ENCODE measurements around the gene CRHBP.
"Not testable (repeated sequence)": the region's sequence is repeated elsewhere in the genome, so short reads cannot be mapped to it uniquely, and the experiment has no call there.

DNA sequence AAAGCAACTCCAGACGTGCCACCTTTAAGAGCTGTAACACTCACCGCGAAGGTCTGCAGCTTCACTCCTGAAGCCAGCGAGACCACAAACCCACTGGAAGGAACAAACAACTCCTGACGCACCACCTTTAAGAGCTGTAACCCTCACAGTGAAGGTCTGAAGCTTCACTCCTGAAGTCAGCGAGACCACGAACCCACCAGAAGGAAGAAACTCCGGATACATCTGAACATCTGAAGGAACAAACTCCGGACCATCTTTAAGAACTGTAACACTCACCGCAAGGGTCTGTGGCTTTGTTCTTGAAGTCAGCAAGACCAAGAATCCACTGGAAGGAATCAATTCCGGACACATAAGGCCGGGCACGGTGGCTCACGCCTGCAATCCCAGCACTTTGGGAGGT, 38.2 kb upstream of the CRHBP start:
- TF ChIP-seq, protein P1, sequence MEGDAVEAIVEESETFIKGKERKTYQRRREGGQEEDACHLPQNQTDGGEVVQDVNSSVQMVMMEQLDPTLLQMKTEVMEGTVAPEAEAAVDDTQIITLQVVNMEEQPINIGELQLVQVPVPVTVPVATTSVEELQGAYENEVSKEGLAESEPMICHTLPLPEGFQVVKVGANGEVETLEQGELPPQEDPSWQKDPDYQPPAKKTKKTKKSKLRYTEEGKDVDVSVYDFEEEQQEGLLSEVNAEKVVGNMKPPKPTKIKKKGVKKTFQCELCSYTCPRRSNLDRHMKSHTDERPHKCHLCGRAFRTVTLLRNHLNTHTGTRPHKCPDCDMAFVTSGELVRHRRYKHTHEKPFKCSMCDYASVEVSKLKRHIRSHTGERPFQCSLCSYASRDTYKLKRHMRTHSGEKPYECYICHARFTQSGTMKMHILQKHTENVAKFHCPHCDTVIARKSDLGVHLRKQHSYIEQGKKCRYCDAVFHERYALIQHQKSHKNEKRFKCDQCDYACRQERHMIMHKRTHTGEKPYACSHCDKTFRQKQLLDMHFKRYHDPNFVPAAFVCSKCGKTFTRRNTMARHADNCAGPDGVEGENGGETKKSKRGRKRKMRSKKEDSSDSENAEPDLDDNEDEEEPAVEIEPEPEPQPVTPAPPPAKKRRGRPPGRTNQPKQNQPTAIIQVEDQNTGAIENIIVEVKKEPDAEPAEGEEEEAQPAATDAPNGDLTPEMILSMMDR (IDR thresholded peaks at IDR 0.05; ENCODE audit: low read depth, low read length, missing input control) = not testable (repeated sequence)
- TF ChIP-seq, protein P2, sequence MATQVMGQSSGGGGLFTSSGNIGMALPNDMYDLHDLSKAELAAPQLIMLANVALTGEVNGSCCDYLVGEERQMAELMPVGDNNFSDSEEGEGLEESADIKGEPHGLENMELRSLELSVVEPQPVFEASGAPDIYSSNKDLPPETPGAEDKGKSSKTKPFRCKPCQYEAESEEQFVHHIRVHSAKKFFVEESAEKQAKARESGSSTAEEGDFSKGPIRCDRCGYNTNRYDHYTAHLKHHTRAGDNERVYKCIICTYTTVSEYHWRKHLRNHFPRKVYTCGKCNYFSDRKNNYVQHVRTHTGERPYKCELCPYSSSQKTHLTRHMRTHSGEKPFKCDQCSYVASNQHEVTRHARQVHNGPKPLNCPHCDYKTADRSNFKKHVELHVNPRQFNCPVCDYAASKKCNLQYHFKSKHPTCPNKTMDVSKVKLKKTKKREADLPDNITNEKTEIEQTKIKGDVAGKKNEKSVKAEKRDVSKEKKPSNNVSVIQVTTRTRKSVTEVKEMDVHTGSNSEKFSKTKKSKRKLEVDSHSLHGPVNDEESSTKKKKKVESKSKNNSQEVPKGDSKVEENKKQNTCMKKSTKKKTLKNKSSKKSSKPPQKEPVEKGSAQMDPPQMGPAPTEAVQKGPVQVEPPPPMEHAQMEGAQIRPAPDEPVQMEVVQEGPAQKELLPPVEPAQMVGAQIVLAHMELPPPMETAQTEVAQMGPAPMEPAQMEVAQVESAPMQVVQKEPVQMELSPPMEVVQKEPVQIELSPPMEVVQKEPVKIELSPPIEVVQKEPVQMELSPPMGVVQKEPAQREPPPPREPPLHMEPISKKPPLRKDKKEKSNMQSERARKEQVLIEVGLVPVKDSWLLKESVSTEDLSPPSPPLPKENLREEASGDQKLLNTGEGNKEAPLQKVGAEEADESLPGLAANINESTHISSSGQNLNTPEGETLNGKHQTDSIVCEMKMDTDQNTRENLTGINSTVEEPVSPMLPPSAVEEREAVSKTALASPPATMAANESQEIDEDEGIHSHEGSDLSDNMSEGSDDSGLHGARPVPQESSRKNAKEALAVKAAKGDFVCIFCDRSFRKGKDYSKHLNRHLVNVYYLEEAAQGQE (IDR thresholded peaks at IDR 0.05) = not testable (repeated sequence)
- not testable (repeated sequence) for TF ChIP-seq RXRA, RAD21, JUND, YY1 (IDR thresholded peaks at IDR 0.05)
- TF ChIP-seq, protein P3, sequence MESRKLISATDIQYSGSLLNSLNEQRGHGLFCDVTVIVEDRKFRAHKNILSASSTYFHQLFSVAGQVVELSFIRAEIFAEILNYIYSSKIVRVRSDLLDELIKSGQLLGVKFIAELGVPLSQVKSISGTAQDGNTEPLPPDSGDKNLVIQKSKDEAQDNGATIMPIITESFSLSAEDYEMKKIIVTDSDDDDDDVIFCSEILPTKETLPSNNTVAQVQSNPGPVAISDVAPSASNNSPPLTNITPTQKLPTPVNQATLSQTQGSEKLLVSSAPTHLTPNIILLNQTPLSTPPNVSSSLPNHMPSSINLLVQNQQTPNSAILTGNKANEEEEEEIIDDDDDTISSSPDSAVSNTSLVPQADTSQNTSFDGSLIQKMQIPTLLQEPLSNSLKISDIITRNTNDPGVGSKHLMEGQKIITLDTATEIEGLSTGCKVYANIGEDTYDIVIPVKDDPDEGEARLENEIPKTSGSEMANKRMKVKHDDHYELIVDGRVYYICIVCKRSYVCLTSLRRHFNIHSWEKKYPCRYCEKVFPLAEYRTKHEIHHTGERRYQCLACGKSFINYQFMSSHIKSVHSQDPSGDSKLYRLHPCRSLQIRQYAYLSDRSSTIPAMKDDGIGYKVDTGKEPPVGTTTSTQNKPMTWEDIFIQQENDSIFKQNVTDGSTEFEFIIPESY (IDR thresholded peaks at IDR 0.05) = not testable (repeated sequence)
